HCT116 (cell line): ENCODE results near the gene HDAC11.

Experiments
- CEBPB ChIP-seq: IDR thresholded peaks from 2 replicates; pipeline ENCODE4 v1.6.1; 2012; ENCODE audit warnings: low read depth
- CTCF ChIP-seq, 3 experiments: fragments of 200-600 bp in 1 of 3; sonication (generic) in 1 of 3; IDR thresholded peaks in 2 of 3; conservative IDR thresholded peaks in 1 of 3; 2 replicates each; pipeline ENCODE4 v1.5.1; 2012 to 2017; ENCODE audit warnings: low read depth in 2 of 3, low read length in 2 of 3, antibody characterized with exemption in 1 of 3, borderline replicate concordance in 1 of 3, control low read depth in 1 of 3, mild to moderate bottlenecking in 1 of 3, mixed read lengths in 1 of 3, mixed run types in 1 of 3, moderate library complexity in 1 of 3; ENCODE audit not compliant: insufficient read depth in 1 of 3
- EGR1 ChIP-seq: IDR thresholded peaks from 2 replicates; pipeline ENCODE4 v1.6.1; 2012; ENCODE audit warnings: low read depth
- EZH2 ChIP-seq: fragments of 200-600 bp; sonication (generic); IDR thresholded peaks from 2 replicates; pipeline ENCODE4 v1.6.1; 2017; ENCODE audit warnings: antibody characterized with exemption, mixed run types
- POLR2A ChIP-seq: IDR thresholded peaks from 2 replicates; pipeline ENCODE4 v1.7.0; 2011; ENCODE audit warnings: borderline replicate concordance; ENCODE audit not compliant: insufficient read depth, insufficient read length; ENCODE audit errors: extremely low read depth
- POLR2AphosphoS5 ChIP-seq: IDR thresholded peaks from 2 replicates; pipeline ENCODE4 v1.6.1; 2011; ENCODE audit warnings: mild to moderate bottlenecking, low read depth, low read length, moderate library complexity
- RAD21 ChIP-seq: IDR thresholded peaks from 2 replicates; pipeline ENCODE4 v1.6.1; 2012; ENCODE audit warnings: low read depth, mild to moderate bottlenecking
- REST ChIP-seq: IDR thresholded peaks from 2 replicates; pipeline ENCODE4 v1.6.1; 2012; ENCODE audit warnings: low read depth
- SIN3A ChIP-seq: IDR thresholded peaks from 2 replicates; pipeline ENCODE4 v1.6.1; 2012; ENCODE audit warnings: low read depth
- TCF7L2 ChIP-seq: IDR thresholded peaks from 2 replicates; pipeline ENCODE4 v1.7.0; 2011; ENCODE audit warnings: borderline replicate concordance, inconsistent platforms; ENCODE audit not compliant: insufficient read depth, insufficient read length; ENCODE audit errors: extremely low read depth
- ZFX ChIP-seq: fragments of 450-650 bp; IDR thresholded peaks from 2 replicates; pipeline ENCODE4 v1.6.1; 2017

GRCh38 chr3:13547591-13548371 is 67.7 kb downstream of the HDAC11 start:
- TF ChIP-seq CEBPB (no peak), CTCF (IDR thresholded peaks at IDR 0.05 in 2 of 3, conservative IDR thresholded peaks at IDR 0.05 in 1 of 3; ENCODE audit: borderline replicate concordance in 1 of 3, insufficient read depth in 1 of 3, low read depth in 2 of 3, low read length in 2 of 3) (no peak), EGR1 (no peak), ZFX (no peak), EZH2 (no peak), POLR2AphosphoS5 (no peak), POLR2A (no peak), RAD21 (no peak), TCF7L2 (no peak), SIN3A (no peak), REST (no peak)
